Type B pancreatic cell (in vitro differentiated cells): ENCODE results near the gene MRPL37. TPM values are rescaled to one million over a fixed set of nuclear protein-coding genes. Genes with fewer than 3 reads are reported as not detected.
"Not testable (repeated sequence)": the region's sequence is repeated elsewhere in the genome, so short reads cannot be mapped to it uniquely, and the experiment has no call there.

ENCODE experiments used
- DNase-seq: peaks from one replicate; pipeline ENCODE4 v3.0.0; 2021; ENCODE audit warnings: mixed read lengths; ENCODE audit not compliant: unreplicated experiment; ENCODE audit errors: extremely low spot score
- H3K27ac Mint-ChIP-seq: 2 replicates; pipeline ENCODE4 v1.8.0; 2021; ENCODE audit warnings: mild to moderate bottlenecking, mixed read lengths
- H3K27me3 Mint-ChIP-seq: 2 replicates; pipeline ENCODE4 v1.8.0; 2021; ENCODE audit warnings: mixed read lengths
- H3K36me3 Mint-ChIP-seq: 2 replicates; pipeline ENCODE4 v1.8.0; 2021; ENCODE audit warnings: mixed read lengths
- H3K4me1 Mint-ChIP-seq: one replicate; pipeline ENCODE4 v1.8.0; 2021; ENCODE audit warnings: mixed read lengths; ENCODE audit not compliant: unreplicated experiment
- H3K4me3 Mint-ChIP-seq: 2 replicates; pipeline ENCODE4 v1.8.0; 2021; ENCODE audit warnings: mild to moderate bottlenecking, mixed read lengths
- H3K9me3 Mint-ChIP-seq: 2 replicates; pipeline ENCODE4 v1.8.0; 2021; ENCODE audit warnings: mixed read lengths
- CTCF ChIP-seq: fragments of 200-600 bp; sonication (generic); conservative IDR thresholded peaks from 2 replicates; pipeline ENCODE4 v1.5.0; 2021; ENCODE audit warnings: antibody characterized with exemption, mild to moderate bottlenecking
- total RNA-seq: library from RNA; stranded (reverse); gene quantifications from 2 replicates; pipeline ENCODE4 v1.2.1, GENCODE V29; 2021; ENCODE audit warnings: low replicate concordance

MRPL37 gene
- total RNA-seq, 1 donor from 2014 or later = 78.4 TPM

GRCh38 chr1:54199151-54199764 is 709 bp upstream of the MRPL37 start:
- Mint-ChIP-seq H3K27me3 (no peaks in the 10 kb centered on the region), H3K27ac (peak overlapping the region; percentile 87)
- no peak for DNase-seq

GRCh38 chr1:54200519-54200997 is 591 bp downstream of the MRPL37 start:
- no peak for TF ChIP-seq CTCF
- Mint-ChIP-seq H3K27ac (peak overlapping the region; percentile 87), H3K4me3 (peak overlapping the region; percentile 97), H3K27me3 (no peaks in the 10 kb centered on the region), H3K36me3 (peaks cover 4% of the 10 kb centered on the region), H3K9me3 (no peaks in the 10 kb centered on the region), H3K4me1 (peaks cover 24% of the 10 kb centered on the region)
- DNase-seq = no peak

More at GRCh38 chr1:54199151-54199764, 709 bp upstream of the MRPL37 start:
- Mint-ChIP-seq H3K36me3 (no peaks in the 10 kb centered on the region), H3K4me1 (peaks cover 24% of the 10 kb centered on the region), H3K4me3 (peak overlapping the region; percentile 97), H3K9me3 (no peaks in the 10 kb centered on the region)
- no peak for TF ChIP-seq CTCF

- TF ChIP-seq CTCF = no peak
- Mint-ChIP-seq H3K4me3 (no peak overlapping the region), H3K4me1 (peaks cover 20% of the 10 kb centered on the region), H3K27ac (no peak overlapping the region), H3K36me3 (peaks cover 22% of the 10 kb centered on the region), H3K27me3 (no peaks in the 10 kb centered on the region), H3K9me3 (no peaks in the 10 kb centered on the region)
- no peak for DNase-seq
Measured at GRCh38 chr1:54204199-54204598, 4.2 kb downstream of the MRPL37 start.

GRCh38 chr1:54207287-54207686 is 7.3 kb downstream of the MRPL37 start:
- TF ChIP-seq CTCF = no peak
- no peak overlapping the region for H3K4me3 Mint-ChIP-seq
- no peak for DNase-seq
- no peak overlapping the region for H3K27ac Mint-ChIP-seq
- H3K4me1 Mint-ChIP-seq = peaks cover 3% of the 10 kb centered on the region
- no peaks in the 10 kb centered on the region for H3K9me3 Mint-ChIP-seq
- peaks cover 34% of the 10 kb centered on the region for H3K36me3 Mint-ChIP-seq
- H3K27me3 Mint-ChIP-seq = no peaks in the 10 kb centered on the region

GRCh38 chr1:54207896-54208295 is 7.9 kb downstream of the MRPL37 start:
- not testable (repeated sequence) for H3K27me3 Mint-ChIP-seq, H3K4me1 Mint-ChIP-seq, DNase-seq, H3K9me3 Mint-ChIP-seq, H3K4me3 Mint-ChIP-seq, H3K27ac Mint-ChIP-seq
- peaks cover 34% of the 10 kb centered on the region for H3K36me3 Mint-ChIP-seq

- H3K4me3 Mint-ChIP-seq = no peak overlapping the region
- no peaks in the 10 kb centered on the region for H3K27me3 Mint-ChIP-seq
- H3K9me3 Mint-ChIP-seq = no peaks in the 10 kb centered on the region
- no peak for TF ChIP-seq CTCF
- H3K36me3 Mint-ChIP-seq = peaks cover 41% of the 10 kb centered on the region
- no peak overlapping the region for H3K27ac Mint-ChIP-seq
- H3K4me1 Mint-ChIP-seq = no peaks in the 10 kb centered on the region
- no peak for DNase-seq
Measured at GRCh38 chr1:54212872-54213271, 12.9 kb downstream of the MRPL37 start.
